Measurements from ENCODE around the gene TREML1.

TREML1 gene

DNA sequence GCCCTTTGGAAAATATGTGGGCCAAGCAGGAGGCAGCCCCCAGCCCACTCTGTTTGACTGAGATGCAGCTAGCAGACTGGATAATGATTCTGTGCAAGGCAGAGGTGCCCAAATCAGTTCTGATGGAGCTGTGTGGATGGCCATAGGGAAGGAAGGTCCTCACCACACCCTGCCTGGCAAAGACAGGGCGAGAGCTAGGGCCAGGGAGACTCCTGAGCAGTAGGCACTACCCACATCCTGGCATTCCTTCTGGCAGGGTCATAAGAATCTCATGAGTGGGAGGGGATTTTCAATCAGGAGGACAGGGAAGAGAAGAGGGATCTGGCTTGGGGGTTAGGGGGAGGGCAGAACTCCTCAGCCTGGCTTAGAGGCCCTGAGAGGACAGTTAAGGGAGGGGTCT is 27.4 kb upstream of the TREML1 start:
- TF ChIP-seq, protein P1, sequence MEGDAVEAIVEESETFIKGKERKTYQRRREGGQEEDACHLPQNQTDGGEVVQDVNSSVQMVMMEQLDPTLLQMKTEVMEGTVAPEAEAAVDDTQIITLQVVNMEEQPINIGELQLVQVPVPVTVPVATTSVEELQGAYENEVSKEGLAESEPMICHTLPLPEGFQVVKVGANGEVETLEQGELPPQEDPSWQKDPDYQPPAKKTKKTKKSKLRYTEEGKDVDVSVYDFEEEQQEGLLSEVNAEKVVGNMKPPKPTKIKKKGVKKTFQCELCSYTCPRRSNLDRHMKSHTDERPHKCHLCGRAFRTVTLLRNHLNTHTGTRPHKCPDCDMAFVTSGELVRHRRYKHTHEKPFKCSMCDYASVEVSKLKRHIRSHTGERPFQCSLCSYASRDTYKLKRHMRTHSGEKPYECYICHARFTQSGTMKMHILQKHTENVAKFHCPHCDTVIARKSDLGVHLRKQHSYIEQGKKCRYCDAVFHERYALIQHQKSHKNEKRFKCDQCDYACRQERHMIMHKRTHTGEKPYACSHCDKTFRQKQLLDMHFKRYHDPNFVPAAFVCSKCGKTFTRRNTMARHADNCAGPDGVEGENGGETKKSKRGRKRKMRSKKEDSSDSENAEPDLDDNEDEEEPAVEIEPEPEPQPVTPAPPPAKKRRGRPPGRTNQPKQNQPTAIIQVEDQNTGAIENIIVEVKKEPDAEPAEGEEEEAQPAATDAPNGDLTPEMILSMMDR (IDR thresholded peaks at IDR 0.05; ENCODE audit: control extremely low read depth, extremely low read depth, low read depth, missing control alignments) = no peak
- no peak for DNase-seq (ENCODE audit: extremely low spot score)
- ChIA-PET POLR2A (no interaction called here), CTCF (interaction anchor here (0.9 to 3.5 kb wide), 12 partner anchors 9 to 138 kb away, joined by 3 to 25 read pairs (median 4); partner anchors contain the start of genes NFYA, OARD1, TREML2 and TREML4)

DNA sequence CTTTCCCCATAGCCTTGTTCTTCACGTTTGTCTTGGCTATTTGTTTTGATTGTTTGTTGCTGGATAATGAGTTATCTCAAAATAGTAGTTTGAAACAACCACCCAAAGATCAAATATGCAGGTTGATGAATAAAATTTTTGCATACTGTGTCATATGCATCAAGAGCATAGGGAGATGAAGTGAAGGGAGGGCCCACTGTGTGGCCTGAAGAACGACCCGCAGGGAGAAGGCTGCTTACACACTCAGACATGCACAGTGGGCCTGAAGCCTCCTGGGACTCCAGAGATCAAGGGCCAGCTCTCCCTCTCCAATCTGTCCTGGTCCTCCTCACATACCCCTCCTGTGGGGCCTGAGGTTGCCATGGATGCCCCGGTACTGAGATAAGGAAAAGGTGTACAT is 25.0 kb upstream of the TREML1 start:
- DNase-seq (ENCODE audit: extremely low spot score) = no peak
- ChIA-PET POLR2A (no interaction called here), CTCF (no interaction called here)
- TF ChIP-seq, protein P1 (IDR thresholded peaks at IDR 0.05; ENCODE audit: control extremely low read depth, extremely low read depth, low read depth, missing control alignments) = no peak

DNA sequence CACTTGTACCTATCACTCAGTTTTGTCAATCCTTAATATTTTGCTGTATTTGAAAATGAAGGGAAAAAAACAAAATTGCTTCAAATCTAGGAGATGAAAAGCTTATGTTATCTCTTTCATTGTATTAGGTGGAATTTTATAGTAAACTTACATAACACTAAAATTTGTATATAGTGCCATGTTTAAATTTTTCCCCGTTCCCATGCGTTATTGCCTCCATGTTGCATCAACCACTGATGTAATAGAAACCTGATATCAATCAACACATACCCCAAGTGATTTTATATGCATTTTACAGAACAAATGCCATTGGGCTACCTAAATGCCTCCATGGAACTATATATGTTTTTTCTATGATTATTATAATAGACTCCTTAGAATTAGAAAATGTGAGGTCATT is 23.5 kb upstream of the TREML1 start:
- TF ChIP-seq, protein P1 (IDR thresholded peaks at IDR 0.05; ENCODE audit: control extremely low read depth, extremely low read depth, low read depth, missing control alignments) = no peak
- POLR2A ChIA-PET = no interaction called here
- no peak for DNase-seq (ENCODE audit: extremely low spot score)
- CTCF ChIA-PET = interaction anchor here (1.0 to 1.6 kb wide), 3 partner anchors 13 to 142 kb away, joined by 3 to 5 read pairs (median 4); no protein-coding TSS in a partner anchor

DNA sequence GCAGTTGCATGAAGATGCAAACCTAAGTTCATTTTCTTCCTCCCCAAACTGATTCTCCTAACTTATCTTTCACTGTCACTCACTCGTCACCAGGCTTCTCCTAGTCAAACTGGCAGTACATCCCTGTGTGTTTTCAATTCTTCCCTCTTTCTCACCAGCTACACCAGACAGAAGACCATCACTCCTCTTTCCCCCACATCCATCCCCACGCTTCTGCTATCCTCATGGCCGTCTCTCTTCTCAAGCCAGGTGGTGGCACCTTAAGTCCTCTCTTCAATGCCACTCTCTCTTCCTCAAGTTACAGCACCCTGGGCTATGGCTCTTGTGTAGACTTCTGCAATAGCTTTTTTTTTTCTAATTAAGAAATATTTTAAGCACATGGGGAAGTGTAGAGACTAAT is 23.1 kb upstream of the TREML1 start:
- DNase-seq (ENCODE audit: extremely low spot score) = no peak
- CTCF ChIA-PET = interaction anchor here (0.9 to 1.6 kb wide), 6 partner anchors 11 to 142 kb away, joined by 3 to 5 read pairs (median 4); no protein-coding TSS in a partner anchor
- POLR2A ChIA-PET = no interaction called here
- TF ChIP-seq, protein P1 (IDR thresholded peaks at IDR 0.05; ENCODE audit: control extremely low read depth, extremely low read depth, low read depth, missing control alignments) = no peak

DNA sequence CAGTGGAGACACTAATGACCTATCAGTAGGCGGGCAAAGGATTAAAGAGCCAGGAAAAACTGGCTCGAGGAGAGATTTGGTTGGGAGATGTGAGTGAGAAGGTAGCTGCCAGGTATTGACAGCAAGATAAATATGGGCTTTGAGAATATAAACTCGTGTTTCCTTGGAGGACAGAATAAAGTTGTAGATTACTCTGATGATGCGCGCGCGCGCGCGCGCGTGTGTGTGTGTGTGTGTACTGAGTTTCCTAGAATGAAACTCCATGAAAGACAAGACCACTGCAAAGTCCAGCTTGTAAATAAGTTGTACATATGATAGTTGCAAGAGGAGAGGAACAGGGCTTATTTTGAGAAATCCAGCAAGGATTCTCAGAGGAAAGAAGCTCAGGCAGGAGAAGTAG is 22.0 kb upstream of the TREML1 start:
- no peak for DNase-seq (ENCODE audit: extremely low spot score)
- POLR2A ChIA-PET = interaction anchor here (0.6 kb wide), 1 partner anchor 530 kb away, joined by 3 read pairs; no protein-coding TSS in a partner anchor
- CTCF ChIA-PET = interaction anchor here (0.9 to 1.6 kb wide), 5 partner anchors 10 to 84 kb away, joined by 3 to 5 read pairs (median 4); no protein-coding TSS in a partner anchor
- TF ChIP-seq, protein P1 (IDR thresholded peaks at IDR 0.05; ENCODE audit: control extremely low read depth, extremely low read depth, low read depth, missing control alignments) = no peak

DNA sequence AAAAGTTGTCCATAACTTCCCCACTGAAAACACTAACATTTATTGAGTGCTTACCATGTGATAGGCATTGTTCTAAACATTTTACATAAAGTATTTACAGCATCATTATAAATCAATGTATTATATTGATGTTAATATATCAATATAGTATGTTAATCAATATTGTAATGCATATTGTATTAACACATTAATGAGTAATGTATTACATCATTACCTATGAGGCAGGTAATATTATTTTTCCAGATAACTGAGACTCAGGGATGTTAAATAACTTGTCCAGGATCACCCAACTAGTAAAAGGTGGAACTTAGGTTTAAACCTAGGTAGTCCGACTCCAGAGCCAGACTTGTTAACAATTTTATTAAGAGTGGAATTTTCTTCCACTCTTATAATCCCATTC is 20.9 kb upstream of the TREML1 start:
- CTCF ChIA-PET = no interaction called here
- POLR2A ChIA-PET = no interaction called here
- TF ChIP-seq, protein P1 (IDR thresholded peaks at IDR 0.05; ENCODE audit: control extremely low read depth, extremely low read depth, low read depth, missing control alignments) = no peak
- no peak for DNase-seq (ENCODE audit: extremely low spot score)
